ENCODE data around the gene PA2G4.
A peak's percentile ranks its signal among the peaks of the same experiment; 100 is the strongest.

- peak; percentile 54 for TF ChIP-seq CTCF (IDR thresholded peaks at IDR 0.05; ENCODE audit: poor library complexity, severe bottlenecking)
- no peak for TF ChIP-seq POLR2AphosphoS5 (IDR thresholded peaks at IDR 0.05)
- TF ChIP-seq MXI1 (conservative IDR thresholded peaks at IDR 0.05; ENCODE audit: poor library complexity, severe bottlenecking) = no peak
- TF ChIP-seq TAF1 (IDR thresholded peaks at IDR 0.05; ENCODE audit: low read depth) = no peak
- TF ChIP-seq RAD21 (conservative IDR thresholded peaks at IDR 0.05) = no peak
- TF ChIP-seq EZH2 (IDR thresholded peaks at IDR 0.05; ENCODE audit: borderline replicate concordance, insufficient read depth, low read length, poor library complexity, severe bottlenecking) = no peak
These were observed 47.3 kb downstream of the PA2G4 start for GRCh38 chr12:56151672-56152131.

All from neural cell (in vitro differentiated cells).